HepG2 (cell line): ENCODE results near the gene CDKN1C. TPM values are rescaled to one million over a fixed set of nuclear protein-coding genes. Genes with fewer than 3 reads are reported as not detected.

Experiments used
- ADNP ChIP-seq: sonication (generic); formaldehyde crosslinking; IDR thresholded peaks from 2 replicates; pipeline ENCODE4 v1.4.0; 2020; ENCODE audit warnings: missing genetic modification reagents
- ATM ChIP-seq: fragments of 450-650 bp; IDR thresholded peaks from 2 replicates; pipeline ENCODE4 v1.7.1; 2017; ENCODE audit warnings: mild to moderate bottlenecking, borderline replicate concordance
- ETS1 ChIP-seq: sonication (generic); formaldehyde crosslinking; IDR thresholded peaks from 2 replicates; pipeline ENCODE4 v1.4.0; 2020; ENCODE audit warnings: missing genetic modification reagents
- HBP1 ChIP-seq: IDR thresholded peaks from 2 replicates; pipeline ENCODE4 v1.6.1; 2016; ENCODE audit warnings: low read depth, control low read depth
- IRX3 ChIP-seq: sonication (generic); formaldehyde crosslinking; IDR thresholded peaks from 2 replicates; pipeline ENCODE4 v1.8.1; 2023; ENCODE audit warnings: mild to moderate bottlenecking, low read depth, missing genetic modification reagents, borderline replicate concordance
- KLF12 ChIP-seq: sonication (generic); formaldehyde crosslinking; IDR thresholded peaks from 2 replicates; pipeline ENCODE4 v1.4.0; 2020; ENCODE audit warnings: missing genetic modification reagents, borderline replicate concordance
- MAX ChIP-seq: IDR thresholded peaks from 2 replicates; pipeline ENCODE4 v1.6.1; 2012; ENCODE audit warnings: inconsistent platforms
- MAZ ChIP-seq, 2 experiments: sonication (generic) in 1 of 2; formaldehyde crosslinking in 1 of 2; IDR thresholded peaks; 2 replicates each; pipeline versions ENCODE4 v1.5.0 to v1.6.1; 2012 to 2020; ENCODE audit warnings: low read depth in 2 of 2, mild to moderate bottlenecking in 2 of 2, borderline replicate concordance in 1 of 2, improper control_type of control experiment in 1 of 2, low read length in 1 of 2, missing genetic modification reagents in 1 of 2, moderate library complexity in 1 of 2
- NFKB2 ChIP-seq: sonication (generic); formaldehyde crosslinking; IDR thresholded peaks from 2 replicates; pipeline ENCODE4 v1.4.0; 2020; ENCODE audit warnings: missing genetic modification reagents, borderline replicate concordance
- NR2F6 ChIP-seq, 2 experiments: IDR thresholded peaks; 2 replicates each; pipeline ENCODE4 v1.6.1; 2016; ENCODE audit warnings: antibody characterized with exemption in 1 of 2, mild to moderate bottlenecking in 1 of 2
- PHF5A ChIP-seq: IDR thresholded peaks from one replicate; pipeline ENCODE4 v1.6.1; 2018; ENCODE audit warnings: low read depth, missing genetic modification reagents; ENCODE audit not compliant: unreplicated experiment
- RBFOX2 ChIP-seq: fragments of 200-400 bp; formaldehyde crosslinking; IDR thresholded peaks from 2 replicates; pipeline ENCODE4 v1.6.1; 2017; ENCODE audit warnings: low read depth, mild to moderate bottlenecking, low read length
- ZFP41 ChIP-seq: sonication (generic); formaldehyde crosslinking; IDR thresholded peaks from 2 replicates; pipeline ENCODE4 v1.4.0; 2020; ENCODE audit warnings: mild to moderate bottlenecking, missing genetic modification reagents, borderline replicate concordance
- ZFX ChIP-seq: sonication (generic); formaldehyde crosslinking; IDR thresholded peaks from 2 replicates; pipeline ENCODE4 v1.4.0; 2020; ENCODE audit warnings: mild to moderate bottlenecking, low read depth, missing genetic modification reagents, moderate library complexity
- ZMAT5 ChIP-seq: sonication (generic); formaldehyde crosslinking; IDR thresholded peaks from 2 replicates; pipeline ENCODE4 v1.5.0; 2020; ENCODE audit warnings: mild to moderate bottlenecking, low read depth, missing genetic modification reagents, borderline replicate concordance
- ZNF510 ChIP-seq: sonication (generic); formaldehyde crosslinking; IDR thresholded peaks from 2 replicates; pipeline ENCODE4 v1.4.0; 2020; ENCODE audit warnings: low read depth, mild to moderate bottlenecking, missing genetic modification reagents
- ZNF609 ChIP-seq: sonication (generic); formaldehyde crosslinking; IDR thresholded peaks from 2 replicates; pipeline ENCODE4 v1.4.0; 2020; ENCODE audit warnings: mild to moderate bottlenecking, missing genetic modification reagents, borderline replicate concordance
- ZNF788 ChIP-seq: sonication (generic); formaldehyde crosslinking; IDR thresholded peaks from 2 replicates; pipeline ENCODE4 v1.5.0; 2020; ENCODE audit warnings: mild to moderate bottlenecking, missing genetic modification reagents, borderline replicate concordance
- ZNF792 ChIP-seq: IDR thresholded peaks from 2 replicates; pipeline ENCODE4 v1.6.1; 2016
- polyA plus RNA-seq, 8 experiments: library from polyadenylated mRNA; depleted of rRNA in 3 of 8; stranded (reverse) in 7 of 8; unstranded in 1 of 8; fragments of >200 nt; fragmentation: Illumina TruSeq in 4 of 8; extraction: Trizol in 4 of 8; gene quantifications; 2 replicates each; pipeline versions ENCODE4 v1.2.1 to v1.2.3, GENCODE V29; 2011 to 2016; ENCODE audit warnings: low read depth in 4 of 8, missing spikeins in 1 of 8, mixed read lengths in 1 of 8; ENCODE audit not compliant: insufficient read depth in 1 of 8
- total RNA-seq, 5 experiments: library from RNA; depleted of rRNA; stranded (reverse); fragments of >200 nt; fragmentation: Illumina TruSeq; extraction: Trizol; gene quantifications; 2 replicates each; pipeline ENCODE4 v1.2.3, GENCODE V29; 2016; ENCODE audit warnings: low read depth in 1 of 5

The CDKN1C gene
- total and polyA plus RNA-seq, 2 of the 13 experiments (the other 11 are each of a cell fraction or from before 2014, with no cell fraction given): not detected

GRCh38 chr11:2901854-2902783 lies 16.5 kb upstream of the CDKN1C start (continued):
- TF ChIP-seq ZNF609 (CRISPR knock-in tag) (no peak), RBFOX2 (peak; percentile 88), ZMAT5 (CRISPR knock-in tag) (no peak), ZFX (CRISPR knock-in tag) (no peak; the same call in 1 of the 2 replicates), HBP1 (CRISPR knock-in tag) (0 out of 2 replicates have a peak, but pooled peaks have one; percentile 51), ZNF788 (CRISPR knock-in tag) (peak; percentile 75; the same call in 1 of the 2 replicates), ZNF510 (CRISPR knock-in tag) (no peak), KLF12 (CRISPR knock-in tag) (peak; percentile 19; the same call in 1 of the 2 replicates), ZFP41 (CRISPR knock-in tag) (no peak), NR2F6 (IDR thresholded peaks at IDR 0.05) (no peak), NR2F6 (CRISPR knock-in tag; IDR thresholded peaks at IDR 0.05) (no peak), NFKB2 (CRISPR knock-in tag) (0 out of 2 replicates have a peak, but pooled peaks have one; percentile 5), MAX (peak; percentile 34; the same call in 1 of the 2 replicates), MAZ (IDR thresholded peaks at IDR 0.05; ENCODE audit: borderline replicate concordance, low read depth, low read length) (no peak), MAZ (CRISPR knock-in tag; IDR thresholded peaks at IDR 0.05; ENCODE audit: low read depth) (peak; percentile 66; the same call in 1 of the 2 replicates), ADNP (CRISPR knock-in tag) (no peak), PHF5A (CRISPR knock-in tag) (no peak), ETS1 (CRISPR knock-in tag) (no peak), ATM (no peak), IRX3 (CRISPR knock-in tag) (no peak), ZNF792 (CRISPR knock-in tag) (no peak)
